Epithelial cell of esophagus (primary cell): Measurements from ENCODE around the gene CRB3.

Experiments
- DNase-seq: peaks from one replicate; pipeline ENCODE4 v3.0.0; 2010; ENCODE audit warnings: low read depth
- H3K4me3 ChIP-seq: 2 replicates; pipeline ENCODE4 v1.5.1; 2011; ENCODE audit warnings: mild to moderate bottlenecking, low read length, control low read depth
- CTCF ChIP-seq: IDR thresholded peaks from 2 replicates; pipeline ENCODE4 v1.5.1; 2011; ENCODE audit warnings: low read depth, mild to moderate bottlenecking, low read length, control low read depth, inconsistent platforms; ENCODE audit not compliant: insufficient read depth; ENCODE audit errors: missing control alignments

Gene CRB3

GRCh38 chr19:6514926-6515544 lies 51.0 kb downstream of the CRB3 start:
- no peak for TF ChIP-seq CTCF
- no peak overlapping the region for H3K4me3 ChIP-seq
- DNase-seq: no peak

GRCh38 chr19:6516018-6516658 lies 52.1 kb downstream of the CRB3 start:
- peak overlapping the region; percentile 67 for H3K4me3 ChIP-seq
- peak; percentile 96 for DNase-seq
- TF ChIP-seq CTCF: no peak
